Trophoblast cell (in vitro differentiated cells and primary cell): Measurements from ENCODE around the gene TRIP13.

Experiments used
- DNase-seq, 2 donors: peaks; one replicate each; pipeline ENCODE4 v3.0.0-alpha.2; 2016
- H2AFZ ChIP-seq: 2 replicates; pipeline ENCODE4 v1.6.1; 2013; ENCODE audit warnings: low read length, moderate library complexity, mild to moderate bottlenecking; ENCODE audit not compliant: insufficient read depth, poor library complexity
- H2AK5ac ChIP-seq: 2 replicates; pipeline ENCODE4 v1.6.1; 2013; ENCODE audit warnings: mild to moderate bottlenecking, low read length
- H2BK120ac ChIP-seq: 2 replicates; pipeline ENCODE4 v1.6.1; 2013; ENCODE audit warnings: low read length, mild to moderate bottlenecking, moderate library complexity; ENCODE audit not compliant: insufficient read depth, poor library complexity
- H2BK12ac ChIP-seq: 2 replicates; pipeline ENCODE4 v1.6.1; 2013; ENCODE audit warnings: mild to moderate bottlenecking, low read length, moderate library complexity
- H2BK5ac ChIP-seq: 2 replicates; pipeline ENCODE4 v1.6.1; 2013; ENCODE audit warnings: low read length, low read depth, moderate library complexity, mild to moderate bottlenecking; ENCODE audit not compliant: poor library complexity
- H3K14ac ChIP-seq: 2 replicates; pipeline ENCODE4 v1.6.1; 2013; ENCODE audit warnings: mild to moderate bottlenecking, low read length
- H3K18ac ChIP-seq: 2 replicates; pipeline ENCODE4 v1.6.1; 2013; ENCODE audit warnings: mild to moderate bottlenecking, low read length
- H3K23ac ChIP-seq: 2 replicates; pipeline ENCODE4 v1.6.1; 2013; ENCODE audit warnings: low read length
- H3K27ac ChIP-seq: 2 replicates; pipeline ENCODE4 v1.5.1; 2013; ENCODE audit warnings: low read depth, mild to moderate bottlenecking, inconsistent platforms, low read length, moderate library complexity
- H3K27me3 ChIP-seq: 2 replicates; pipeline ENCODE4 v1.6.1; 2013; ENCODE audit warnings: inconsistent platforms, mild to moderate bottlenecking, low read length, moderate library complexity; ENCODE audit not compliant: insufficient read depth
- H3K36me3 ChIP-seq, 2 experiments: 1 replicate in 1 of 2; 2 replicates in 1 of 2; pipeline ENCODE4 v1.6.1; 2013; ENCODE audit warnings: low read length in 2 of 2, mild to moderate bottlenecking in 2 of 2, moderate library complexity in 1 of 2; ENCODE audit not compliant: insufficient read depth in 2 of 2, control insufficient read depth in 1 of 2
- H3K4ac ChIP-seq: 2 replicates; pipeline ENCODE4 v1.6.1; 2013; ENCODE audit warnings: low read depth, mild to moderate bottlenecking, low read length, moderate library complexity
- H3K4me1 ChIP-seq, 2 experiments: 1 replicate in 1 of 2; 2 replicates in 1 of 2; pipeline ENCODE4 v1.6.1; 2013; ENCODE audit warnings: low read length in 2 of 2, mild to moderate bottlenecking in 2 of 2, moderate library complexity in 1 of 2; ENCODE audit not compliant: insufficient read depth in 2 of 2, control insufficient read depth in 1 of 2
- H3K4me2 ChIP-seq: 2 replicates; pipeline ENCODE4 v1.6.1; 2013; ENCODE audit warnings: inconsistent platforms, mild to moderate bottlenecking, low read length, moderate library complexity
- H3K4me3 ChIP-seq: 2 replicates; pipeline ENCODE4 v1.5.1; 2013; ENCODE audit warnings: mild to moderate bottlenecking, low read depth, low read length, inconsistent platforms
- H3K79me1 ChIP-seq: one replicate; pipeline ENCODE4 v1.6.1; 2013; ENCODE audit warnings: low read length
- H3K79me2 ChIP-seq: 2 replicates; pipeline ENCODE4 v1.6.1; 2013; ENCODE audit warnings: low read length, mild to moderate bottlenecking; ENCODE audit not compliant: control insufficient read depth, insufficient read depth, poor library complexity
- H3K9ac ChIP-seq: 2 replicates; pipeline ENCODE4 v1.6.1; 2013; ENCODE audit warnings: mild to moderate bottlenecking, low read length
- H3K9me3 ChIP-seq: 2 replicates; pipeline ENCODE4 v1.6.1; 2013; ENCODE audit warnings: low read depth, mild to moderate bottlenecking, control low read depth, inconsistent platforms, low read length; ENCODE audit not compliant: insufficient read depth
- H4K12ac ChIP-seq: 2 replicates; pipeline ENCODE4 v1.6.1; 2013; ENCODE audit warnings: low read depth, mild to moderate bottlenecking, low read length, moderate library complexity
- H4K8ac ChIP-seq: 2 replicates; pipeline ENCODE4 v1.6.1; 2013; ENCODE audit warnings: low read depth, mild to moderate bottlenecking, low read length, moderate library complexity
- H4K91ac ChIP-seq: one replicate; pipeline ENCODE4 v1.6.1; 2013; ENCODE audit warnings: low read depth, mild to moderate bottlenecking, low read length, moderate library complexity
- WGBS: extraction: QIAGEN DNeasy Blood & Tissue Kit; methylation state at CpG from one replicate; pipeline ENCODE4 v1.1.7; 2013; ENCODE audit warnings: missing lambda C conversion rate; ENCODE audit not compliant: insufficient read length, insufficient coverage; ENCODE audit errors: extremely low coverage; 5-methylcytosine and 5-hydroxymethylcytosine counted together

TRIP13 gene

GRCh38 chr5:873328-873727 lies 19.4 kb upstream of the TRIP13 start:
- H3K79me2 ChIP-seq: no peaks in the 10 kb centered on the region
- peaks cover 68 to 87% of the 10 kb centered on the region in 2 experiments for H3K36me3 ChIP-seq
- no peaks in the 10 kb centered on the region for H3K4me1 ChIP-seq
- H3K79me1 ChIP-seq: no peaks in the 10 kb centered on the region
- H2BK5ac ChIP-seq: no peak overlapping the region
- no peak overlapping the region for H4K91ac ChIP-seq
- no peak overlapping the region for H4K8ac ChIP-seq
- H3K14ac ChIP-seq: no peak overlapping the region
- H3K4me3 ChIP-seq: no peak overlapping the region
- no peak overlapping the region for H3K4ac ChIP-seq
- no peak overlapping the region for H3K9ac ChIP-seq
- H2AK5ac ChIP-seq: no peak overlapping the region
- H2AFZ ChIP-seq: no peak overlapping the region
- no peak overlapping the region for H3K27ac ChIP-seq
- H3K27me3 ChIP-seq: no peaks in the 10 kb centered on the region
- H3K23ac ChIP-seq: no peak overlapping the region
- no peak overlapping the region for H3K4me2 ChIP-seq
- H4K12ac ChIP-seq: no peak overlapping the region
- H2BK12ac ChIP-seq: no peak overlapping the region
- no peak overlapping the region for H2BK120ac ChIP-seq
- H3K9me3 ChIP-seq: peaks cover 4% of the 10 kb centered on the region
- DNase-seq: no peak
- H3K18ac ChIP-seq: no peak overlapping the region
- no CpG with 5 or more reads among the region's 8 CpGs for WGBS

GRCh38 chr5:875931-876330 lies 16.8 kb upstream of the TRIP13 start:
- Histone ChIP-seq H4K8ac (no peak overlapping the region), H3K27ac (no peak overlapping the region), H3K4ac (no peak overlapping the region), H2AK5ac (no peak overlapping the region), H4K12ac (no peak overlapping the region), H2BK5ac (no peak overlapping the region), H3K9me3 (peaks cover 3% of the 10 kb centered on the region), H3K79me2 (no peaks in the 10 kb centered on the region), H3K79me1 (no peaks in the 10 kb centered on the region), H3K4me1 (no peaks in the 10 kb centered on the region), H3K36me3 (peaks cover 54 to 67% of the 10 kb centered on the region in 2 experiments), H3K4me2 (no peak overlapping the region), H3K14ac (no peak overlapping the region), H3K18ac (no peak overlapping the region), H2BK120ac (no peak overlapping the region), H3K9ac (no peak overlapping the region), H3K27me3 (no peaks in the 10 kb centered on the region), H3K4me3 (no peak overlapping the region), H4K91ac (no peak overlapping the region), H3K23ac (no peak overlapping the region), H2BK12ac (no peak overlapping the region), H2AFZ (no peak overlapping the region)
- no CpG with 5 or more reads among the region's 24 CpGs for WGBS
- DNase-seq: no peak

GRCh38 chr5:876398-877365 lies 16.0 kb upstream of the TRIP13 start:
- Histone ChIP-seq H3K9ac (no peak overlapping the region), H4K12ac (no peak overlapping the region), H3K23ac (no peak overlapping the region), H3K27ac (no peak overlapping the region), H3K4me2 (no peak overlapping the region), H2BK12ac (no peak overlapping the region), H3K79me1 (no peaks in the 10 kb centered on the region), H2BK120ac (no peak overlapping the region), H4K91ac (no peak overlapping the region), H3K14ac (no peak overlapping the region), H2AK5ac (no peak overlapping the region), H3K18ac (no peak overlapping the region), H3K4me3 (no peak overlapping the region), H3K9me3 (peaks cover 3% of the 10 kb centered on the region), H3K27me3 (no peaks in the 10 kb centered on the region), H3K36me3 (peaks cover 57 to 67% of the 10 kb centered on the region in 2 experiments), H2AFZ (no peak overlapping the region), H3K4ac (no peak overlapping the region), H3K79me2 (no peaks in the 10 kb centered on the region), H2BK5ac (no peak overlapping the region), H4K8ac (no peak overlapping the region), H3K4me1 (no peaks in the 10 kb centered on the region)
- WGBS: no CpG with 5 or more reads among the region's 28 CpGs
- DNase-seq: no peak

- Histone ChIP-seq H3K79me1 (no peaks in the 10 kb centered on the region), H2BK120ac (no peak overlapping the region), H2AK5ac (no peak overlapping the region), H3K27me3 (no peaks in the 10 kb centered on the region), H4K91ac (no peak overlapping the region), H3K79me2 (no peaks in the 10 kb centered on the region), H2AFZ (no peak overlapping the region), H3K4me3 (no peak overlapping the region), H2BK12ac (no peak overlapping the region), H4K12ac (no peak overlapping the region), H2BK5ac (no peak overlapping the region), H3K4me1 (no peaks in the 10 kb centered on the region), H3K36me3 (peaks cover 62 to 68% of the 10 kb centered on the region in 2 experiments), H3K9ac (no peak overlapping the region), H3K9me3 (peaks cover 3% of the 10 kb centered on the region), H3K27ac (no peak overlapping the region), H3K14ac (no peak overlapping the region), H3K4ac (no peak overlapping the region), H3K23ac (no peak overlapping the region), H4K8ac (no peak overlapping the region), H3K4me2 (no peak overlapping the region), H3K18ac (peak overlapping the region; percentile 30)
- no peak for DNase-seq
- WGBS: no CpG with 5 or more reads among the region's 15 CpGs
Observed at GRCh38 chr5:878125-878524, 14.6 kb upstream of the TRIP13 start.
